GM23338 (cell line): ENCODE measurements around the gene UBE2QL1. TPM values are rescaled to one million over a fixed set of nuclear protein-coding genes. Genes with fewer than 3 reads are reported as not detected.

ENCODE experiments used
- ATAC-seq: fragments of 200-7000 bp; cut with Tn5 transposase; 3 replicates; pipeline ENCODE4 v1.9.1; 2020
- DNase-seq: peaks from one replicate; pipeline ENCODE4 v3.0.0-alpha.2; 2015; ENCODE audit warnings: low spot score
- H2AFZ ChIP-seq: fragments of 200-600 bp; sonication (generic); 2 replicates; pipeline ENCODE4 v1.8.0; 2016; ENCODE audit warnings: antibody characterized with exemption, mild to moderate bottlenecking, moderate library complexity
- H3F3A ChIP-seq: fragments of 200-600 bp; sonication (generic); replicated peaks from 2 replicates; pipeline ENCODE4 v1.8.0; 2017; ENCODE audit warnings: antibody characterized with exemption, mixed run types, low read depth
- H3K27ac ChIP-seq: fragments of 200-600 bp; sonication (generic); 2 replicates; pipeline ENCODE4 v1.6.1; 2016; ENCODE audit warnings: low read depth
- H3K27me3 ChIP-seq: fragments of 200-600 bp; sonication (generic); 2 replicates; pipeline ENCODE4 v1.8.0; 2016; ENCODE audit warnings: mild to moderate bottlenecking, mixed run types, moderate library complexity; ENCODE audit not compliant: insufficient read depth
- H3K36me3 ChIP-seq: fragments of 200-600 bp; sonication (generic); 2 replicates; pipeline ENCODE4 v1.8.0; 2016; ENCODE audit warnings: mild to moderate bottlenecking; ENCODE audit not compliant: insufficient read depth
- H3K4me1 ChIP-seq: fragments of 200-600 bp; sonication (generic); 2 replicates; pipeline ENCODE4 v1.8.0; 2016; ENCODE audit warnings: mild to moderate bottlenecking, moderate library complexity; ENCODE audit not compliant: insufficient read depth
- H3K4me2 ChIP-seq: fragments of 200-600 bp; sonication (generic); 2 replicates; pipeline ENCODE4 v1.7.1; 2017; ENCODE audit warnings: mixed run types
- H3K4me3 ChIP-seq: fragments of 200-600 bp; sonication (generic); 2 replicates; pipeline ENCODE4 v1.6.1; 2016; ENCODE audit warnings: mixed run types
- H3K79me2 ChIP-seq: fragments of 200-600 bp; sonication (generic); replicated peaks from 2 replicates; pipeline ENCODE4 v1.8.0; 2017; ENCODE audit warnings: mild to moderate bottlenecking; ENCODE audit not compliant: insufficient read depth
- H3K9me2 ChIP-seq: fragments of 200-600 bp; sonication (generic); 2 replicates; pipeline ENCODE4 v1.8.0; 2017; ENCODE audit not compliant: insufficient read depth
- H4K20me1 ChIP-seq: fragments of 200-600 bp; sonication (generic); replicated peaks from 2 replicates; pipeline ENCODE4 v1.8.0; 2017; ENCODE audit warnings: mild to moderate bottlenecking; ENCODE audit not compliant: insufficient read depth
- H3K27ac Mint-ChIP-seq: 2 replicates; pipeline ENCODE4 v1.8.0; 2020; ENCODE audit warnings: inconsistent platforms, mild to moderate bottlenecking, moderate library complexity, mixed read lengths
- H3K27me3 Mint-ChIP-seq: 3 replicates; pipeline ENCODE4 v1.8.0; 2022; ENCODE audit warnings: low read depth, mild to moderate bottlenecking, moderate library complexity, mixed read lengths, inconsistent platforms; ENCODE audit not compliant: insufficient read depth, poor library complexity
- H3K36me3 Mint-ChIP-seq: 3 replicates; pipeline ENCODE4 v1.8.0; 2021; ENCODE audit warnings: low read depth, mild to moderate bottlenecking, inconsistent platforms, moderate library complexity, mixed read lengths
- H3K4me1 Mint-ChIP-seq: 3 replicates; pipeline ENCODE4 v1.8.0; 2020; ENCODE audit warnings: mild to moderate bottlenecking, inconsistent platforms, mixed read lengths
- H3K4me3 Mint-ChIP-seq: 3 replicates; pipeline ENCODE4 v1.8.0; 2021; ENCODE audit warnings: moderate library complexity, mild to moderate bottlenecking, inconsistent platforms, mixed read lengths
- H3K9me3 Mint-ChIP-seq: 3 replicates; pipeline ENCODE4 v1.8.0; 2020; ENCODE audit warnings: moderate library complexity, mild to moderate bottlenecking, inconsistent platforms, mixed read lengths
- CTCF ChIP-seq, 2 experiments: fragments of 200-600 bp in 1 of 2; sonication (generic) in 1 of 2; conservative IDR thresholded peaks; 2 replicates each; pipeline versions ENCODE4 v1.5.1 to v1.6.1; 2016 to 2017; ENCODE audit warnings: antibody characterized with exemption in 2 of 2, low read depth in 2 of 2, mild to moderate bottlenecking in 2 of 2, moderate library complexity in 1 of 2
- EZH2 ChIP-seq: fragments of 200-600 bp; sonication (generic); IDR thresholded peaks from one replicate; pipeline ENCODE4 v1.8.0; 2017; ENCODE audit warnings: antibody characterized with exemption, mild to moderate bottlenecking, low read depth; ENCODE audit not compliant: unreplicated experiment
- EZH2phosphoT487 ChIP-seq: fragments of 200-600 bp; sonication (generic); IDR thresholded peaks from one replicate; pipeline ENCODE4 v1.8.1; 2018; ENCODE audit warnings: antibody characterized with exemption; ENCODE audit not compliant: unreplicated experiment
- JUNB ChIP-seq: IDR thresholded peaks from one replicate; pipeline ENCODE4 v1.6.1; 2016; ENCODE audit warnings: antibody characterized with exemption; ENCODE audit not compliant: unreplicated experiment
- NANOG ChIP-seq: IDR thresholded peaks from 2 replicates; pipeline ENCODE4 v1.6.1; 2016; ENCODE audit warnings: antibody characterized with exemption, borderline replicate concordance
- POLR2AphosphoS5 ChIP-seq: IDR thresholded peaks from 2 replicates; pipeline ENCODE4 v1.6.1; 2016; ENCODE audit warnings: antibody characterized with exemption, low read depth
- STAT1 ChIP-seq: IDR thresholded peaks from one replicate; pipeline ENCODE4 v1.6.1; 2016; ENCODE audit warnings: antibody characterized with exemption; ENCODE audit not compliant: unreplicated experiment
- ZNF114 ChIP-seq: fragments of 250-450 bp; sonication (Bioruptor Pico); IDR thresholded peaks from 2 replicates; pipeline ENCODE4 v1.5.0; 2020; ENCODE audit warnings: mild to moderate bottlenecking, moderate library complexity
- ZNF331 ChIP-seq: fragments of 250-450 bp; sonication (Bioruptor Pico); IDR thresholded peaks from 2 replicates; pipeline ENCODE4 v1.5.0; 2020; ENCODE audit warnings: low read depth, mild to moderate bottlenecking, moderate library complexity
- ZNF462 ChIP-seq: fragments of 250-450 bp; sonication (Bioruptor Pico); IDR thresholded peaks from 2 replicates; pipeline ENCODE4 v1.5.0; 2020; ENCODE audit warnings: mild to moderate bottlenecking, moderate library complexity
- polyA plus RNA-seq: library from polyadenylated mRNA; unstranded; fragments of >200 nt; fragmentation: Nextera tagmentation; extraction: Ambion mirVana; gene quantifications from 2 replicates; pipeline ENCODE4 v1.2.1, GENCODE V29; 2016
- total RNA-seq: library from RNA; depleted of rRNA; stranded (reverse); fragments of >200 nt; shearing (Covaris generic); gene quantifications from 2 replicates; pipeline ENCODE4 v1.2.3, GENCODE V29; 2014
- TF ChIP-seq, protein P1 (sequence below): IDR thresholded peaks from 2 replicates; pipeline ENCODE4 v1.6.1; 2016; ENCODE audit warnings: antibody characterized with exemption

The UBE2QL1 gene
- total and polyA plus RNA-seq, 2 experiments from 2014 or later: 0.40 to 0.83 TPM

- H3K79me2 ChIP-seq: no peaks in the 10 kb centered on the region
- H3K36me3 Mint-ChIP-seq: 0 out of 3 replicates have a peak, but pooled peaks cover 3% of the 10 kb centered on the region
- peaks cover 8% of the 10 kb centered on the region for H3K27me3 Mint-ChIP-seq
- no peaks in the 10 kb centered on the region for H3K27me3 ChIP-seq
- no peaks in the 10 kb centered on the region for H3F3A ChIP-seq
- H3K4me1 ChIP-seq: no peaks in the 10 kb centered on the region
- H2AFZ ChIP-seq: no peak overlapping the region
- H3K27ac ChIP-seq: no peak overlapping the region
- no peaks in the 10 kb centered on the region for H4K20me1 ChIP-seq
- H3K4me3 Mint-ChIP-seq: no peak overlapping the region
- H3K9me2 ChIP-seq: no peaks in the 10 kb centered on the region
- DNase-seq (peak; percentile 25), ATAC-seq (no peak)
- peaks cover 15% of the 10 kb centered on the region; the same call in 2 of the 3 replicates for H3K9me3 Mint-ChIP-seq
- TF ChIP-seq CTCF (conservative IDR thresholded peaks at IDR 0.05; ENCODE audit: low read depth in 2 of 2) (no peak), POLR2AphosphoS5 (no peak), ZNF331 (CRISPR knock-in tag) (no peak), EZH2phosphoT487 (no peak), NANOG (no peak), STAT1 (no peak), ZNF114 (CRISPR knock-in tag) (no peak), EZH2 (no peak), JUNB (no peak), ZNF462 (no peak)
- TF ChIP-seq, protein P1, sequence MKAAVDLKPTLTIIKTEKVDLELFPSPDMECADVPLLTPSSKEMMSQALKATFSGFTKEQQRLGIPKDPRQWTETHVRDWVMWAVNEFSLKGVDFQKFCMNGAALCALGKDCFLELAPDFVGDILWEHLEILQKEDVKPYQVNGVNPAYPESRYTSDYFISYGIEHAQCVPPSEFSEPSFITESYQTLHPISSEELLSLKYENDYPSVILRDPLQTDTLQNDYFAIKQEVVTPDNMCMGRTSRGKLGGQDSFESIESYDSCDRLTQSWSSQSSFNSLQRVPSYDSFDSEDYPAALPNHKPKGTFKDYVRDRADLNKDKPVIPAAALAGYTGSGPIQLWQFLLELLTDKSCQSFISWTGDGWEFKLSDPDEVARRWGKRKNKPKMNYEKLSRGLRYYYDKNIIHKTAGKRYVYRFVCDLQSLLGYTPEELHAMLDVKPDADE: no peak
- no peak overlapping the region for H3K4me2 ChIP-seq
- H3K36me3 ChIP-seq: no peaks in the 10 kb centered on the region
- no peak overlapping the region for H3K27ac Mint-ChIP-seq
- peaks cover 2% of the 10 kb centered on the region; the same call in 1 of the 3 replicates for H3K4me1 Mint-ChIP-seq
- no peak overlapping the region for H3K4me3 ChIP-seq
These were observed 8.8 kb upstream of the UBE2QL1 start for GRCh38 chr5:6439588-6440550.
